Right cardiac atrium (tissue), 5 donors: Measurements from ENCODE around the gene AP5B1. TPM values are rescaled to one million over a fixed set of nuclear protein-coding genes. Genes with fewer than 3 reads are reported as not detected.

Experiments
- ATAC-seq, 2 donors: fragments of 200-7000 bp; cut with Tn5 transposase; one replicate each; pipeline versions ENCODE4 v1.8.0 to v1.9.1; 2020; ENCODE audit warnings: moderate library complexity in 2 of 2, mild to moderate bottlenecking in 1 of 2
- DNase-seq, 3 donors: peaks; one replicate each; pipeline ENCODE4 v3.0.0-alpha.2; 2020
- H3K27ac ChIP-seq: one replicate; pipeline ENCODE4 v1.5.1; 2013; ENCODE audit warnings: mild to moderate bottlenecking, low read length, control low read depth, moderate library complexity
- H3K27me3 ChIP-seq: one replicate; pipeline ENCODE4 v1.6.1; 2013; ENCODE audit not compliant: control insufficient read depth, insufficient read depth
- H3K4me1 ChIP-seq: one replicate; pipeline ENCODE4 v1.6.1; 2013; ENCODE audit warnings: low read length; ENCODE audit not compliant: control insufficient read depth, insufficient read depth
- H3K4me3 ChIP-seq: one replicate; pipeline ENCODE4 v1.5.1; 2013; ENCODE audit warnings: low read length, control low read depth
- H3K9me3 ChIP-seq: one replicate; pipeline ENCODE4 v1.6.1; 2013; ENCODE audit warnings: low read length; ENCODE audit not compliant: control insufficient read depth
- WGBS: extraction: QIAGEN DNeasy Blood & Tissue Kit; methylation state at CpG from one replicate; pipeline ENCODE4 v1.1.7; 2013; 5-methylcytosine and 5-hydroxymethylcytosine counted together
- intact Hi-C, 4 donors: fragments of 100-400 bp; cut with DNase I; formaldehyde crosslinking; loops; one replicate each; pipeline versions ENCODE4 v1.11.0 to v1.14.0; 2022 to 2023
- polyA plus RNA-seq: library from polyadenylated mRNA; stranded (reverse); fragments of 200-250 nt; gene quantifications from one replicate; pipeline ENCODE4 v1.2.3, GENCODE V29; 2013
- total RNA-seq, 4 donors: library from RNA; stranded (reverse); fragmentation: NEBNext Ultra II Directional; extraction: Animal tissue kit (Norgen Biotek cat#: 25700); gene quantifications; one replicate each; pipeline ENCODE4 v1.2.1, GENCODE V29; 2021
- donor health status: healthy with polysubstance abuse.
- donor health status: DM: no; HTN: yes; CAD: no.
- donor health status: DM: no; HTN: no; CAD: no.
- donor health status: DM: no; HTN: yes; CAD: no; lungs with severe emphysema.
- donor health status: DM: yes; HTN: yes; CAD: no.

AP5B1 gene
- total and polyA plus RNA-seq, 5 donors: 6.6 to 14.1 (median 9.0) TPM

DNA sequence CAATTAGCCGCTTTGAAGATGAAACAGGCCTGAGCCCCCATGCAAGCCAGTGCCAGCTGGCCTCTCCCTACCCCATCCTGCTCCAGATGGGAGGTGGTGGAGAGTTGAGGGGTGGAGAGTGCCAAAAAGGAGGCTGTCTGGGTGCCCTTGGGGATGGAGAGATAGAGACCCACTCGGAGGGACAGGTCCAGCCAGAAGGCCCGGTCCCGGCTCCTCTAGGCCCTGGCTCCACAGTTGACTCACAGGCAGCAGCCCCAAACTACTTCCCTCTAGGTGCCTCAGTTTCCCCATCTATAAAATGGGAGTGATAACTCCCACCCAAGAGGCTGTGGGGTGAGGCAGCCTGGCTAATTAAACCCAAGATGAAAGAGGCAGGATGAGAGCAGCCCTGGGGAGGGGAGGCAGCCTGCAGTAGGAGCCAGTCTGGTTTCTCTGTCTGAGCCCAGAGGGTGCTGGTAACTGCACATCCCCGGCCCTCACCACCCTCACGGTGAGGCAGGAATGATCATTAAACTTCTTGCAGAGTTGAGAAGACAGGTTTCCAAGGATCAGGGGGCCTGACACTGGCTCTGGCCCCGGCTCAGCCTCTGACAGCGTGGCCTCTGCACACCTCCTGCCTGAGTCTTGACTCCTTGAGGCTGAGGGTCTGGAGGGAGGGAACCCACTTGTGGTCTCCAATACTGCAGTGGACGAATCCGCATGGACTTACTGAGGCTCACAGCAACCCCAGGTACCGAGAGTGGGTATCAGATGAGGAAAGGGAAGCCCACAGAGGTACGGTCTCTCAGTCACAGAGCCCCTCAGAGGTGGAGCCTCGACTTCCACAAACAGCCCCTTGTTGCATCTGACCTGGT lies 1.4 kb upstream of the AP5B1 start:
- no peaks in the 10 kb centered on the region for H3K9me3 ChIP-seq
- 85% methylated on average over 13 of the region's 13 CpGs for WGBS
- ATAC-seq (no peak), DNase-seq (no peak)
- H3K4me1 ChIP-seq: no peaks in the 10 kb centered on the region
- intact Hi-C loops: loop anchor here in 3 of 4 donors (5.0 kb wide), 2 partner anchors 35 to 70 kb away; partner anchors contain the start of gene KAT5 (in 1 of the 3)
- H3K4me3 ChIP-seq: no peak overlapping the region
- H3K27ac ChIP-seq: no peak overlapping the region
- no peaks in the 10 kb centered on the region for H3K27me3 ChIP-seq

DNA sequence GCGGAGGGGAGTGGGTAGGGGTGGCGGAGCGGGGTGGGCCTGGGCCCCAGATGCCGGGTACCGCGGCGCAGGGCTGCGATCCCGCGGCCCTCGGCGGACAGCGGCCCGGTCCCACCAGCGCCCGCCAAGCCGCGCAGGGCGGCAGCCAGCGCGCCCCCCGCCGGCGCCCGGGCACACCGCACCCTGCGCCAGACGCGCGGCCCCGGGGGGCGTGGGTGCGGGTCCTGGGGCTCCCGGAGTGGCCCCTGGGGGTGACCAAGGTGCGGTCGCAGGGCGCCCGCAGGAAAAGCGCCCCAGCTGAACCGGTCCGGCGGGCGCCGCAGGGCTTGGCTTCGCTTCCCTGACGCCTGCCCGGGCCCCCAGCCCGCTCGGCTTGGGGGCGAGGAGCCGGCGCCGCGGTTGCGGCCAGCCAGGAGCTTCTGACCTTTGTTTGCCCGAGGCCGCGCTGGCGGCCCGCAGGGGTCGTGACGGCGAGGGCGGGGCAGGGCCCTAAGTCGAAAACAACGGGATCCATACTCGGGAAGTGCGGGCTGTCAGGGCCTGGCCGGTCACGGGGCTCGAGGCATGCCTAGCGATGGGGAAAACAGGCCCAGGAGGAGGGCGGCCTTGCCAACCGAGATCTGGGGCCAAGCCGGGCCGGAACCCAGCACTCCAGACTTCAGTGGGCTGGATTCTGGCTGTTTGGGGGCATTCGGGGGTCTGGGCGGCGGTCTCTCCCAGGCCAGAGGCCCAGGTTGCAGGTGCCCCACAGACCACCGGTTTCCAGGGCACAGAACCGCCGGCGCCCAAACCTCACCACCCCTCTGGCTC lies 581 bp upstream of the AP5B1 start:
- peak in 2 of 3 donors; percentile 76 to 79 for DNase-seq
- Histone ChIP-seq H3K4me1 (no peaks in the 10 kb centered on the region), H3K4me3 (peak overlapping the region; percentile 94), H3K27ac (no peak overlapping the region), H3K27me3 (no peaks in the 10 kb centered on the region), H3K9me3 (no peaks in the 10 kb centered on the region)
- 12% methylated on average over 83 of the region's 83 CpGs for WGBS
- ATAC-seq: peak in 1 of 2 donors; percentile 6
- intact Hi-C loops: loop anchor here in 3 of 4 donors (5.0 kb wide), 2 partner anchors 36 to 69 kb away; partner anchors contain the start of gene KAT5 (in 1 of the 3)

DNA sequence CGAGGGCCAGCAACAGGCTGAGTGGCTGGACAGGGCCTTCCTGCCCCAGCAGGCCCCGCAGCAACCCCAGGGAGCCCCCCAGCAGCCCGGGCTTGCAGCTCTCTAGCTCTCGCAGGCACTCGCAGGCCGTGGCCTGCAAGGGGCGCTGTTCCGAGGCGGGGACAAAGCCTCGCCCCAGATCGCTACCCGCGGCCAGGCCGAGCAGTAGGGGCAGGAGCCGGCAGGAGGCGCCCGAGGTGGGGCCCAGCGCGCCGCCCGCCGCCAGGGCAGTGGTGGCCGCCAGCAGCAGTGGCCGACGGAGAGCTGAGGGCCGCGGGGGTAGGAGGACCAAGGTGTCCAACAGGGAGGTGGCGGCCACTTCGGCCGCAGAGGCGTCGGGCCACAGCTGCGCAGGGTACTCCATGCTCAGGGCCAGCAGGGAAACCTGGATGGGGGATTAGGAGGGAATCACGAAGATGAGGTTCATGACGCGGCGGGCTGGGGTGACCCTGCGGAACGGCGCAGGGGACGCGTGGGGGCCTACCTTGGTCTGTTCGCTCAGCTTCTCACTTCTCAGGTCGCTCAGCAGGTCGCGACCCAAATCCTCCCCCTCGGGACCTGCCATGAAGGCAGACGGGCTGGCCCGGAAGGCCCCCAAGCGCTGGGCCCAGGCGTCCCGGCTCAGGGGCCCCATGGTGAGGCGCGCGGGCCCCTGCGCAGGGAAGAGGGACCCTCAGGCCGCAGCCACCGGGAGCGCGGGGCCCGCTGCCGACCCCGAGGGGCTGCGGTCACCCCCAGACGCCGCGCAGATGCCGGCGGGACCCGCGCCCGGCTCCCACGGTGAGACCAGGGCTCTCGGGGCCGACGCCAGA lies 632 bp downstream of the AP5B1 start:
- Histone ChIP-seq H3K27me3 (no peaks in the 10 kb centered on the region), H3K27ac (peak overlapping the region; percentile 26), H3K4me3 (peak overlapping the region; percentile 94), H3K9me3 (no peaks in the 10 kb centered on the region), H3K4me1 (no peaks in the 10 kb centered on the region)
- intact Hi-C loops: loop anchor here (5.0 to 10.0 kb wide), 3 partner anchors 37 to 68 kb away; partner anchors contain the start of gene KAT5 (in 2 of the 4)
- 4% methylated on average over 76 of the region's 76 CpGs for WGBS
- DNase-seq (peak; percentile 82 to 93 (median 91)), ATAC-seq (peak; percentile 82 to 87)

DNA sequence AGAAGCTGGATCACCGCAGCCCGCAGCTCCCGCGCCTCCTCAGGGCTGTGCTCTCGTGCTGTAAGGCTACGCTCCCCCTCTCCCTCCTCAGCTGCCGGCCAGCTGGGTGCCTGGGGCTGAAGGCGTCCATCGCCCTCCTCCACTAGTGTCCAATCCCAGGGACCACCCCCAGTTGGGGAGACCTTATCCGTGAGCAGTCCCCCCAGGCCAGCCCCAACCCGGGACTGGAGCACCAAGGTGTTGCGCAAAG lies 1.2 kb downstream of the AP5B1 start:
- WGBS: 78% methylated on average over 12 of the region's 12 CpGs
- no peaks in the 10 kb centered on the region for H3K4me1 ChIP-seq
- no peaks in the 10 kb centered on the region for H3K27me3 ChIP-seq
- intact Hi-C loops: loop anchor here in 1 of 4 donors (10.0 kb wide), 1 partner anchor 65 kb away; the partner anchor contains the start of gene KAT5
- ATAC-seq (peak in 1 of 2 donors; percentile 1), DNase-seq (no peak)
- H3K4me3 ChIP-seq: peak overlapping the region; percentile 94
- no peaks in the 10 kb centered on the region for H3K9me3 ChIP-seq
- H3K27ac ChIP-seq: no peak overlapping the region

DNA sequence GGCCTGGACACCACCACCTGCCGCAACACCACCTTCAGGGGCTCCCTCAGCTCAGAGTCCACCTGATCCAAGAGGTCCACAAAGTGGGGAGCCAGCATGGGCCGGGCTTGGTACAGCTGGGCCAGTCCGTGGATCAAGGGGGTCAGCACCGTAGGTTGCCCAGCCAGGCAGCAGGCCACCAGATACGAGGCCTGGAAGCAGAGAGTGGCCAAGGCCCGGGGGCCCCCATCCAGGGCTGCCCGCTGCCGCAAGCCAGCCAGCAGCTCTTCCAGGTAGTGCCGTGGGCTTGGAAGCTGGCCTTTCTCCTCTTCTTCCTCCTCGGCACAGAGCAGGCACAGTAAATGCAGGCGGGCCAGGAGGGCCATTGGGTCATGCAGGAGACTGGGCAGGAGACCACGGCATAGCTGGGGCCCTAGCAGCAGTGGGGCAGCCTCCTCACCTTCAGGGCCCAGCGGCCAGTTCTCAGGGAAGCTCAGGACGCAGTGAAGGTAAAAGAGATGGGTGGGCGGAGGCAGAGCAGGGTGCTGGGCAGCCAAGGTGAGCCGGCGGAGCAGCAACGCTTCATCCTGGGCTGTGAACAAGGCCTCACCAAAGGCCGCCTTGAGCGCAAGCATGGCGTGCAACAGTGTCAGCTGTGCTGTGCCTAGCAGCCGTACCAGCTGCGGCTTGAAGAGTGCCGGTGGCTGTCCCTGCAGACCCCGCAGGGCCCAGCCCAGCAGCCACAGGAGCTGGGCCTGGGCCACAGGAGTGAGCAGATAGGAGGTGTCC lies 1.7 kb downstream of the AP5B1 start:
- no peaks in the 10 kb centered on the region for H3K4me1 ChIP-seq
- no peak overlapping the region for H3K27ac ChIP-seq
- no peak overlapping the region for H3K4me3 ChIP-seq
- intact Hi-C loops: loop anchor here in 1 of 4 donors (10.0 kb wide), 1 partner anchor 64 kb away; the partner anchor contains the start of gene KAT5
- no peaks in the 10 kb centered on the region for H3K9me3 ChIP-seq
- WGBS: 95% methylated on average over 25 of the region's 25 CpGs
- ATAC-seq: no peak
- no peak for DNase-seq
- H3K27me3 ChIP-seq: no peaks in the 10 kb centered on the region

DNA sequence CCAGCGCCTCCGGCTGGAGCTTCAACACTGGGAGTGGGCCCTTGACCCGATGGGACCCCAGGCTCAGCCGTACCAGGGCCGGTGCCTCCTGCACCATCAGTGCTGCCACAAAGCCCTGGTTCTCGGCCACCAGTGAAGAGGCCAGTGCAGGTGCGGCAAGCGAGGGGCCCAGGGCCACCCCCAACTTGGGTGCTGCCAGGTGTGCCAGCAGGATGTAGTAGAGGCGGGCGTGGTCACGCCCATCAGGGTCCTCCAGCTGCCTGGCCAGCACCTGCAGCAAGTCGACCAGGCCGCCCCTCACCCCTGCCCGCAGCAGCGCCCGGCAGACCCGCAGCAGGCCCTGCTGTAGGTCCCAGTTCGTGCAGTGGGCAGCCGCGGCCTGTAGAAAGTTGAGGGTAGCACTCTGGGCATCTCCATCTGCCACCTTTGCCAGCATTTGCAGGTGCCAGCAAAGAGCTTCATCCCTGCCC lies 2.3 kb downstream of the AP5B1 start:
- H3K9me3 ChIP-seq: no peaks in the 10 kb centered on the region
- no peak for ATAC-seq
- 96% methylated on average over 20 of the region's 20 CpGs for WGBS
- intact Hi-C loops: loop anchor here in 1 of 4 donors (10.0 kb wide), 1 partner anchor 64 kb away; the partner anchor contains the start of gene KAT5
- no peak for DNase-seq
- no peak overlapping the region for H3K4me3 ChIP-seq
- no peaks in the 10 kb centered on the region for H3K27me3 ChIP-seq
- no peak overlapping the region for H3K27ac ChIP-seq
- H3K4me1 ChIP-seq: no peaks in the 10 kb centered on the region

DNA sequence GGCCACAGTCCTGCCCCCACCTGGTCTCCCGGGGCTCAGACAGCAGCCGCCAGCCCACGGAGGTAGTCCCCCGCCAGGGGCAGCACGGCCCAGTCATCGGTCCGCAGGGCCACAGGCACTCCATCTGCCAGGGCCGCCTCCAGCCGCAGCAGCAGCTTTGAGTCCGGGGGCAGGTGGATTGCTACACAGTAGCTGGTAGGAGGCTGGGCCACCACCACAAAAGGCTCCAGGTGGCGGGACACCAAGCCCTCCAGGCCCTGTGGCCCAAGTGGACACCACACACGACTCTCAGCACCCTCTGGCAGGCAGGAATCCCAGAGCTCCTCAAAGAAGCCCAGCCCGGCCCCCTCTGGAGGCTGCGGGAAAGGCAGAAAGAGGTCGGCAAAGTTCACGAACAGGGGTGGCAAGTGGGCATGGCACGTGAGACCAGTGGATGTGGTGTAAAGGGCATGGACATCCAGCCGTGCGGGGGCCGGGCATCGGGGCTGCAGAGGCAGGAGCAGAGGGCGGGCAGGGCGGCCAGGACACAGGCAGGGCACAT lies 2.9 kb downstream of the AP5B1 start:
- H3K27me3 ChIP-seq: no peaks in the 10 kb centered on the region
- no peak for ATAC-seq
- no peak for DNase-seq
- intact Hi-C loops: loop anchor here in 1 of 4 donors (10.0 kb wide), 1 partner anchor 63 kb away; the partner anchor contains the start of gene KAT5
- H3K9me3 ChIP-seq: no peaks in the 10 kb centered on the region
- H3K27ac ChIP-seq: no peak overlapping the region
- no peaks in the 10 kb centered on the region for H3K4me1 ChIP-seq
- no peak overlapping the region for H3K4me3 ChIP-seq
- 85% methylated on average over 23 of the region's 23 CpGs for WGBS

DNA sequence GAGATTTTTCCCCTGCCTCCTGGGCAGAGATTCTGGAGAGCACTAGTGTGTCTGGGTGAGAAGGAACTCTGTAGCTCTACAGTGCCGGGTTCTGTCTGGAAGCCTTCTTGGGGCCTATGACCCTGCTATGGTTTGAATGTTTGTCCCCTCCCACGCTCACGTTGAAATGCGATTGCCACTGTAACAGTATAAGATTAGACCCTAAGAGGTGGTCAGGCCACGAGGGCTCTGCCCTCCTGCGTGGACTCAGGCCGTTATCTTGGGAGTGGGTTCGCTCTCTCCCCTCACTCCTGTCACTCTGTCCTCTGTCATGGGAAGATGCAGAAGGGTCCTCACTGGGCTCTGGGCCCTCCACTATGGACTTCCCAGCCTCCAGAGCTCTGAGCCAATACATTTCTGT lies 3.5 kb downstream of the AP5B1 start:
- intact Hi-C loops: loop anchor here in 1 of 4 donors (10.0 kb wide), 1 partner anchor 62 kb away; the partner anchor contains the start of gene KAT5
- 82% methylated on average over 8 of the region's 8 CpGs for WGBS
- H3K4me1 ChIP-seq: no peaks in the 10 kb centered on the region
- DNase-seq: no peak
- H3K27ac ChIP-seq: no peak overlapping the region
- ATAC-seq: no peak
- H3K27me3 ChIP-seq: no peaks in the 10 kb centered on the region
- no peak overlapping the region for H3K4me3 ChIP-seq
- no peaks in the 10 kb centered on the region for H3K9me3 ChIP-seq

DNA sequence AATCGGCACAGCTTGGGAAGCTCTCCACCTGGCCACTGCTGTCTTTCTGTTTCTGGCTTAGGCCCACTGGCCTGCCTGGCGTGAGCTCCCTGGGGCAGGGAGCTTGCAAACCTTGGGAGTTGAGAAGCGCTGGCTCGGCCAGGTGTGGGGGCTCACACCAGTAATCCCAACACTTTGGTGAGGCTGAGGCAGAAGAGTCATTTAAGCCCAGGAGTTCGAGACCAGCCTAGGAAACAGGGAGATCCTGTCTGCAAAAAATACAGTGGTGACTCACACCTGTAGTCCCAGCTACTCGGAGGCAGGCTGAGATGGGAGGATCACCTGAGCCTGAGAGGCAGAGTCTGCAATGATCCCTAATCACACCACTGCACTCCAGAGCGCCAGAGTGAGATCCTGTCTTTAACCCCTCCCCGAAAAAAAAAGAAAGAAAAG lies 4.0 kb downstream of the AP5B1 start:
- Histone ChIP-seq H3K27ac (no peak overlapping the region), H3K9me3 (no peaks in the 10 kb centered on the region), H3K4me1 (no peaks in the 10 kb centered on the region), H3K4me3 (no peak overlapping the region), H3K27me3 (no peaks in the 10 kb centered on the region)
- DNase-seq (no peak), ATAC-seq (no peak)
- intact Hi-C loops: loop anchor here in 1 of 4 donors (10.0 kb wide), 1 partner anchor 62 kb away; the partner anchor contains the start of gene KAT5
- 88% methylated on average over 8 of the region's 8 CpGs for WGBS
